Left lobe of liver (tissue), 2 donors: ENCODE data around the gene COQ8A. TPM values are rescaled to one million over a fixed set of nuclear protein-coding genes. Genes with fewer than 3 reads are reported as not detected.
A peak's percentile ranks its signal among the peaks of the same experiment; 100 is the strongest.

ENCODE experiments used
- ATAC-seq: fragments of 200-7000 bp; cut with Tn5 transposase; one replicate; pipeline ENCODE4 v1.9.1; 2020; ENCODE audit warnings: mild to moderate bottlenecking, moderate library complexity
- DNase-seq: peaks from one replicate; pipeline ENCODE4 v3.0.0-alpha.2; 2020; ENCODE audit warnings: low spot score
- total RNA-seq: library from RNA; stranded (reverse); gene quantifications from one replicate; pipeline ENCODE4 v1.2.1, GENCODE V29; 2021
- donor health status: DM: no; HTN: no; CAD: no; lungs with moderate emphysema.
- donor health status: DM: no; HTN: yes; CAD: no.

The COQ8A gene
- total RNA-seq, 1 donor from 2014 or later: 87.3 TPM

GRCh38 chr1:226971765-226972164, 31.7 kb downstream of the COQ8A start:
- no peak for DNase-seq
- ATAC-seq: no peak

GRCh38 chr1:226972931-226973330, 32.8 kb downstream of the COQ8A start:
- DNase-seq (no peak), ATAC-seq (no peak)

- ATAC-seq (no peak), DNase-seq (no peak)
Measured at GRCh38 chr1:226973371-226973897, 33.3 kb downstream of the COQ8A start.

- peak; percentile 39 for ATAC-seq
- DNase-seq: peak; percentile 58
Measured at GRCh38 chr1:226973898-226974543, 33.9 kb downstream of the COQ8A start.

GRCh38 chr1:226974544-226975258, 34.6 kb downstream of the COQ8A start:
- ATAC-seq (peak; percentile 80), DNase-seq (peak; percentile 89)

GRCh38 chr1:226975259-226976250, 35.5 kb downstream of the COQ8A start:
- no peak for DNase-seq
- ATAC-seq: no peak

GRCh38 chr1:226976276-226976977, 36.3 kb downstream of the COQ8A start:
- DNase-seq: no peak
- no peak for ATAC-seq

- ATAC-seq (no peak), DNase-seq (no peak)
Measured at GRCh38 chr1:226976978-226977642, 37.0 kb downstream of the COQ8A start.

- ATAC-seq (no peak), DNase-seq (no peak)
Measured at GRCh38 chr1:226977643-226978431, 37.7 kb downstream of the COQ8A start.

- ATAC-seq (no peak), DNase-seq (no peak)
Measured at GRCh38 chr1:226978432-226979114, 38.5 kb downstream of the COQ8A start.

GRCh38 chr1:226979115-226979516, 39.0 kb downstream of the COQ8A start:
- no peak for DNase-seq
- ATAC-seq: no peak

GRCh38 chr1:226979517-226980121, 39.5 kb downstream of the COQ8A start:
- peak; percentile 66 for DNase-seq

GRCh38 chr1:226980122-226980560, 40.0 kb downstream of the COQ8A start:
- DNase-seq: no peak
- peak; percentile 54 for ATAC-seq

More at GRCh38 chr1:226979517-226980121, 39.5 kb downstream of the COQ8A start:
- peak; percentile 50 for ATAC-seq

GRCh38 chr1:226980565-226981385, 40.7 kb downstream of the COQ8A start:
- DNase-seq: peak; percentile 94
- ATAC-seq: peak; percentile 80

- ATAC-seq (no peak), DNase-seq (no peak)
Measured at GRCh38 chr1:226981386-226981817, 41.3 kb downstream of the COQ8A start.

GRCh38 chr1:226981838-226982237, 41.7 kb downstream of the COQ8A start:
- DNase-seq: no peak
- no peak for ATAC-seq
